HG02610 (cell line): ENCODE results near the gene SNX3.
A peak's percentile ranks its signal among the peaks of the same experiment; 100 is the strongest.

Experiments used
- ATAC-seq: cut with Tn5 transposase; IDR thresholded peaks from one replicate; pipeline ENCODE4 v1.9.1; 2021; ENCODE audit warnings: mild to moderate bottlenecking, moderate library complexity; ENCODE audit not compliant: unreplicated experiment

The SNX3 gene

GRCh38 chr6:108209738-108210137 is 51.1 kb downstream of the SNX3 start:
- no peak for ATAC-seq

GRCh38 chr6:108207013-108207412 is 53.8 kb downstream of the SNX3 start:
- ATAC-seq: no peak

- ATAC-seq: peak; percentile 69
These were observed 57.4 kb downstream of the SNX3 start for GRCh38 chr6:108203189-108204112.

- ATAC-seq: no peak
These were observed 60.2 kb downstream of the SNX3 start for GRCh38 chr6:108200631-108201030.

- no peak for ATAC-seq
These were observed 60.7 kb downstream of the SNX3 start for GRCh38 chr6:108200186-108200585.

- no peak for ATAC-seq
These were observed 61.9 kb downstream of the SNX3 start for GRCh38 chr6:108198761-108199498.

- no peak for ATAC-seq
These were observed 65.6 kb downstream of the SNX3 start for GRCh38 chr6:108195209-108195608.

GRCh38 chr6:108194503-108194902 is 66.3 kb downstream of the SNX3 start:
- ATAC-seq: no peak

GRCh38 chr6:108193835-108194234 is 67.0 kb downstream of the SNX3 start:
- ATAC-seq: no peak

GRCh38 chr6:108193131-108193530 is 67.7 kb downstream of the SNX3 start:
- ATAC-seq: no peak

- ATAC-seq: no peak
These were observed 73.3 kb downstream of the SNX3 start for GRCh38 chr6:108187519-108187918.

GRCh38 chr6:108186226-108186625 is 74.6 kb downstream of the SNX3 start:
- ATAC-seq: no peak

GRCh38 chr6:108180776-108181175 is 80.1 kb downstream of the SNX3 start:
- no peak for ATAC-seq

- no peak for ATAC-seq
These were observed 80.6 kb downstream of the SNX3 start for GRCh38 chr6:108180266-108180665.

- ATAC-seq: no peak
These were observed 81.1 kb downstream of the SNX3 start for GRCh38 chr6:108179741-108180140.

GRCh38 chr6:108176281-108177089 is 84.4 kb downstream of the SNX3 start:
- no peak for ATAC-seq

GRCh38 chr6:108175592-108176279 is 85.1 kb downstream of the SNX3 start:
- ATAC-seq: no peak

- no peak for ATAC-seq
These were observed 85.7 kb downstream of the SNX3 start for GRCh38 chr6:108175176-108175591.

GRCh38 chr6:108174371-108175175 is 86.3 kb downstream of the SNX3 start:
- ATAC-seq: no peak
